Psoas muscle (tissue), 8 donors: ENCODE results near the gene GABRR1. TPM values are rescaled to one million over a fixed set of nuclear protein-coding genes. Genes with fewer than 3 reads are reported as not detected.
A peak's percentile ranks its signal among the peaks of the same experiment; 100 is the strongest.

ENCODE experiments used
- ATAC-seq, 4 donors: fragments of 200-7000 bp; cut with Tn5 transposase; one replicate each; pipeline ENCODE4 v1.9.1; 2020; ENCODE audit warnings: moderate library complexity in 3 of 4, mild to moderate bottlenecking in 2 of 4
- DNase-seq, 2 donors: peaks; one replicate each; pipeline ENCODE4 v3.0.0-alpha.2; 2020
- H3K27ac ChIP-seq: fragments of 200-600 bp; one replicate; pipeline ENCODE4 v1.8.0; 2022
- H3K27me3 ChIP-seq, 3 donors: fragments of 200-600 bp in 1 of 3; one replicate each; pipeline versions ENCODE4 v1.6.1 to v1.8.0; 2013 to 2022; ENCODE audit warnings: low read length in 2 of 3, mild to moderate bottlenecking in 2 of 3, moderate library complexity in 1 of 3; ENCODE audit not compliant: insufficient read depth in 3 of 3
- H3K36me3 ChIP-seq, 2 donors: fragments of 200-600 bp in 1 of 2; one replicate each; pipeline versions ENCODE4 v1.6.1 to v1.8.0; 2013 to 2022; ENCODE audit warnings: low read depth in 1 of 2, mild to moderate bottlenecking in 1 of 2, moderate library complexity in 1 of 2; ENCODE audit not compliant: insufficient read depth in 1 of 2
- H3K4me1 ChIP-seq: fragments of 200-600 bp; one replicate; pipeline ENCODE4 v1.8.0; 2022
- H3K4me3 ChIP-seq: fragments of 200-600 bp; one replicate; pipeline ENCODE4 v1.8.0; 2022; ENCODE audit warnings: mild to moderate bottlenecking
- H3K9me3 ChIP-seq: fragments of 200-600 bp; one replicate; pipeline ENCODE4 v1.8.0; 2022
- CTCF ChIP-seq: fragments of 200-600 bp; IDR thresholded peaks from one replicate; pipeline ENCODE4 v1.8.0; 2022; ENCODE audit warnings: antibody characterized with exemption
- WGBS, 3 donors: extraction: QIAGEN DNeasy Blood & Tissue Kit; methylation state at CpG; one replicate each; pipeline versions ENCODE4 v1.1.6 to v1.1.7; 2013; 5-methylcytosine and 5-hydroxymethylcytosine counted together
- intact Hi-C, 2 donors: fragments of 100-400 bp; cut with DNase I; formaldehyde crosslinking; loops; one replicate each; pipeline versions ENCODE4 v1.11.0 to v1.14.2; 2022
- polyA plus RNA-seq, 3 donors: library from polyadenylated mRNA; stranded (reverse); fragments of 200-250 nt; gene quantifications; one replicate each; pipeline ENCODE4 v1.2.3, GENCODE V29; 2013
- total RNA-seq, 4 donors: library from RNA; stranded (reverse); fragmentation: NEBNext Ultra II Directional in 2 of 4; extraction: Animal tissue kit (Norgen Biotek cat#: 25700) in 2 of 4; gene quantifications; one replicate each; pipeline versions ENCODE4 v1.2.1 to v1.2.4, GENCODE V29; 2021 to 2023
- donor health status: healthy with polysubstance abuse.
- donor health status: DM: no; HTN: no; CAD: no; lungs with moderate emphysema.
- donor health status: Bipolar disorder and iron deficiency.
- donor health status: healthy.
- donor health status: DM: yes; HTN: yes; CAD: no.
- donor health status: DM: no; HTN: no; CAD: no.
- donor health status: DM: no; HTN: no; CAD: no.
- donor health status: DM: yes; HTN: yes; CAD: no.

The GABRR1 gene
- total and polyA plus RNA-seq, 7 donors: 0.04 to 0.15 (median 0.10) TPM; not detected in 3

DNA sequence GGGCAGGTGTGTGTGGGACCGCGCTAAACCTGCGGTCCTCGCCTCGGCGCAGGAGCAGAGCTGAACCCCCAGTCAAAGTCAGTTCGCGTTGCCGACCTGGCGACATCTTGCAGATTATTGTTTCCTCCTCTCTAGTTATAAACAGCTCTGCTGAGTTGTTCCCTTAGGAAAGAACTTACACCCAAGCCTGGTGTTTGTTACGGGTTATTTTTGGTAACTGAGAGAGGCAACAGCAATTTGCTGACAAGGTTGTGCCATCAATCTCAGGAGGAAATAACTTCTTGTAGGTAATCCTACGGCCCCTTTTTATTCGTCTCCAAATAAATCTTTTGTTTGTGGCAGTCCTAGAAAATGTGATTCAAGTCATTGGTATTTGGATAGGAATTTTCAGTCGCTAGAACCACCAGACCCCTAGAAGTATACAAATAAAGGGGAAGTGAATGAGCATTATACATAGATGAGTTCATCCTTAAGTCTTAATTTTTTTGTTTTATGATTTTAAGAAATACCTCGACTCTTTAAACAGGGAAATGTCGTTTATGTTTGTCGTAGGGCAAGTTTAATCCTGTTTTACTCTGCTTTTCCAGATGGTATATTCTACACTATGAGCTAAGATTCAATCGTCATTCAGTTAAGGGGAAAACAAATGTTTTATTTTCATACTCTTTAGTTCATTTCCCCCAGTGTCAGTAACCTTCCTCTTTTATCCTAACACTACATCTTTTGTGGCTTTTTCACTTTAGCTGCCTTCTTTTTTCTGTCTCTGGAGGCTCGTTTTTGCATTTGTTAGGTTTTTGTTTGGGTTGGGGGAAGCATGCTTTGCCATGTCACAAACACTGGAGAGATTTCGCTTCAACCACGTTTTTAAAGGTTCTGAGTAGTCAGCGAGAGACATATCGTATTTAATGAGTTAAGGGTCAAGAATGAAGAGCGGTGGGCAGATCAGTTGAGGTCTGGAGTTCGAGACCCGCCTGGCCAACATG lies 70.1 kb downstream of the GABRR1 start:
- Histone ChIP-seq H3K36me3 (peaks cover 0 to 33% of the 10 kb centered on the region in 2 donors), H3K27me3 (no peaks in the 10 kb centered on the region), H3K4me1 (peaks cover 13% of the 10 kb centered on the region), H3K27ac (peak overlapping the region; percentile 100), H3K4me3 (peak overlapping the region; percentile 95), H3K9me3 (no peaks in the 10 kb centered on the region)
- ATAC-seq: peak; percentile 77 to 90 (median 82)
- intact Hi-C loops: loop anchor here (2.0 to 10.0 kb wide), 2 partner anchors 64 to 112 kb away; no protein-coding TSS in a partner anchor
- TF ChIP-seq CTCF: no peak
- 23 to 25% (median 25%) methylated on average over 26 of the region's 26 CpGs for WGBS, 3 donors
- peak in 1 of 2 donors; percentile 70 for DNase-seq

DNA sequence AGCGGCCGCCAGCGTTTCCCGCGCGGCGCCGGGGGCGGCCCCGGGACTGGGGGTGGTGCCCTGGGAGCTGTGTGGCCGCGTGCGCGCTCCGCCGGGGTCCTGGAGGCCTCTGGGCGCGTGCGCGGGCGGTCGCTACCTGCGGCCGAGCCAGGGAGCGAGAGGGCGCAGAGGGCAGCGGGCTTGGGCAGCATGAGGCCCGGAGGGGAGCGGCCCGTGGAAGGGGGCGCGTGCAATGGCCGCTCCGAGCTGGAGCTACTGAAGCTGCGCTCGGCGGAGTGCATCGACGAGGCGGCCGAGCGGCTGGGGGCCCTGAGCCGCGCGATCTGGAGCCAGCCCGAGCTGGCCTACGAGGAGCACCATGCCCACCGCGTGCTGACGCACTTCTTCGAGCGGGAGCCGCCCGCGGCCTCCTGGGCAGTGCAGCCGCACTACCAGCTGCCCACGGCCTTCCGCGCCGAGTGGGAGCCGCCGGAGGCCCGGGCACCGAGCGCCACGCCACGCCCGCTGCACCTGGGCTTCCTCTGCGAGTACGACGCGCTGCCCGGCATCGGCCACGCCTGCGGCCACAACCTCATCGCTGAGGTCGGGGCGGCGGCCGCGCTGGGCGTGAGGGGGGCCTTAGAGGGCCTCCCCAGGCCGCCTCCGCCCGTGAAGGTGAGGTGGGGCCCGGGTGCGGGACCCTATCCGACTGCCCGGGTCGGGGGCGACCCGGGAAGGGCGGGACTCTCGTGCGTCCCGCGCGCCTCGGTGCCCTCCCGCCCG lies 71.0 kb downstream of the GABRR1 start, which contains the start of gene PM20D2:
PM20D2 (plus strand) TSS at position 100 of the 762 bp plus-strand sequence; CDS start at position 190, 90 bp downstream.
- no peak for TF ChIP-seq CTCF
- Histone ChIP-seq H3K27ac (peak within 1 kb of the TSS; percentile 100), H3K9me3 (no peaks in the 10 kb centered on the region), H3K4me3 (peak within 1 kb of the TSS; percentile 95), H3K4me1 (peaks cover 5% of the 10 kb centered on the region), H3K36me3 (peaks cover 0 to 25% of the 10 kb centered on the region in 2 donors), H3K27me3 (no peaks in the 10 kb centered on the region)
- DNase-seq (peak; percentile 74 to 84), ATAC-seq (peak; percentile 83 to 88 (median 86))
- 0 to 1% (median 0%) methylated on average over 60 to 102 of the region's 102 CpGs for WGBS, 3 donors
- intact Hi-C loops: loop anchor here (2.0 to 10.0 kb wide), 2 partner anchors 63 to 111 kb away; no protein-coding TSS in a partner anchor

- intact Hi-C loops: loop anchor here in 1 of 2 donors (10.0 kb wide), 1 partner anchor 111 kb away; no protein-coding TSS in a partner anchor
- ATAC-seq: peak in 3 of 4 donors; percentile 6 to 10 (median 9)
- H3K4me1 ChIP-seq: peaks cover 9% of the 10 kb centered on the region
Measured at GRCh38 chr6:89145091-89145955, 71.8 kb downstream of the GABRR1 start.

More at GRCh38 chr6:89145091-89145955, 71.8 kb downstream of the GABRR1 start:
- TF ChIP-seq CTCF: no peak
- WGBS, 3 donors: 2 to 5% (median 3%) methylated on average over 17 of the region's 17 CpGs
- no peak for DNase-seq
- Histone ChIP-seq H3K4me3 (peak overlapping the region; percentile 95), H3K27ac (peak overlapping the region; percentile 100), H3K27me3 (no peaks in the 10 kb centered on the region), H3K9me3 (no peaks in the 10 kb centered on the region), H3K36me3 (peaks cover 0 to 21% of the 10 kb centered on the region in 2 donors)
